Stimulated activated CD8-positive, alpha-beta memory T cell treated with anti-CD3 and anti-CD28 coated beads, Interleukin-12 subunit alpha, Interleukin-12 subunit beta, amount 100 ng/mL, for 24 hours (primary cell): ENCODE results near the gene NDUFV1.
A peak's percentile ranks its signal among the peaks of the same experiment; 100 is the strongest.
"Not testable (repeated sequence)": the region's sequence is repeated elsewhere in the genome, so short reads cannot be mapped to it uniquely, and the experiment has no call there.

Source experiments
- DNase-seq: peaks from one replicate; pipeline ENCODE4 v3.0.0-alpha.2; 2020; ENCODE audit errors: extremely low read depth

The NDUFV1 gene

GRCh38 chr11:67611165-67611564, 4.4 kb downstream of the NDUFV1 start:
- no peak for DNase-seq

GRCh38 chr11:67611704-67612587, 5.2 kb downstream of the NDUFV1 start:
- no peak for DNase-seq

- DNase-seq, result no peak
Measured at GRCh38 chr11:67612751-67613150, 6.0 kb downstream of the NDUFV1 start.

- DNase-seq, result no peak
Measured at GRCh38 chr11:67613313-67613959, 6.7 kb downstream of the NDUFV1 start.

- peak; percentile 65 for DNase-seq
Measured at GRCh38 chr11:67613960-67614715, 7.4 kb downstream of the NDUFV1 start.

GRCh38 chr11:67614730-67615714, 8.3 kb downstream of the NDUFV1 start:
- DNase-seq, result no peak

GRCh38 chr11:67615728-67616430, 9.1 kb downstream of the NDUFV1 start:
- no peak for DNase-seq

GRCh38 chr11:67616431-67617242, 9.9 kb downstream of the NDUFV1 start:
- no peak for DNase-seq

GRCh38 chr11:67617243-67617953, 10.7 kb downstream of the NDUFV1 start:
- no peak for DNase-seq

GRCh38 chr11:67618901-67619659, 12.3 kb downstream of the NDUFV1 start:
- not testable (repeated sequence) for DNase-seq

- not testable (repeated sequence) for DNase-seq
Measured at GRCh38 chr11:67619683-67620618, 13.2 kb downstream of the NDUFV1 start.

GRCh38 chr11:67620621-67621020, 13.9 kb downstream of the NDUFV1 start:
- DNase-seq, result not testable (repeated sequence)

GRCh38 chr11:67621928-67622327, 15.2 kb downstream of the NDUFV1 start:
- not testable (repeated sequence) for DNase-seq

GRCh38 chr11:67622905-67623304, 16.2 kb downstream of the NDUFV1 start:
- DNase-seq, result not testable (repeated sequence)

GRCh38 chr11:67623795-67624194, 17.1 kb downstream of the NDUFV1 start:
- DNase-seq, result not testable (repeated sequence)

GRCh38 chr11:67626131-67626833, 19.5 kb downstream of the NDUFV1 start:
- not testable (repeated sequence) for DNase-seq
